GM23338 (cell line): ENCODE results near the gene CAPN9. TPM values are rescaled to one million over a fixed set of nuclear protein-coding genes. Genes with fewer than 3 reads are reported as not detected.

Source experiments
- ATAC-seq: fragments of 200-7000 bp; cut with Tn5 transposase; 3 replicates; pipeline ENCODE4 v1.9.1; 2020
- DNase-seq: peaks from one replicate; pipeline ENCODE4 v3.0.0-alpha.2; 2015; ENCODE audit warnings: low spot score
- H2AFZ ChIP-seq: fragments of 200-600 bp; sonication (generic); 2 replicates; pipeline ENCODE4 v1.8.0; 2016; ENCODE audit warnings: antibody characterized with exemption, mild to moderate bottlenecking, moderate library complexity
- H3F3A ChIP-seq: fragments of 200-600 bp; sonication (generic); replicated peaks from 2 replicates; pipeline ENCODE4 v1.8.0; 2017; ENCODE audit warnings: antibody characterized with exemption, mixed run types, low read depth
- H3K27ac ChIP-seq: fragments of 200-600 bp; sonication (generic); 2 replicates; pipeline ENCODE4 v1.6.1; 2016; ENCODE audit warnings: low read depth
- H3K27me3 ChIP-seq: fragments of 200-600 bp; sonication (generic); 2 replicates; pipeline ENCODE4 v1.8.0; 2016; ENCODE audit warnings: mild to moderate bottlenecking, mixed run types, moderate library complexity; ENCODE audit not compliant: insufficient read depth
- H3K36me3 ChIP-seq: fragments of 200-600 bp; sonication (generic); 2 replicates; pipeline ENCODE4 v1.8.0; 2016; ENCODE audit warnings: mild to moderate bottlenecking; ENCODE audit not compliant: insufficient read depth
- H3K4me1 ChIP-seq: fragments of 200-600 bp; sonication (generic); 2 replicates; pipeline ENCODE4 v1.8.0; 2016; ENCODE audit warnings: mild to moderate bottlenecking, moderate library complexity; ENCODE audit not compliant: insufficient read depth
- H3K4me2 ChIP-seq: fragments of 200-600 bp; sonication (generic); 2 replicates; pipeline ENCODE4 v1.7.1; 2017; ENCODE audit warnings: mixed run types
- H3K4me3 ChIP-seq: fragments of 200-600 bp; sonication (generic); 2 replicates; pipeline ENCODE4 v1.6.1; 2016; ENCODE audit warnings: mixed run types
- H3K79me2 ChIP-seq: fragments of 200-600 bp; sonication (generic); replicated peaks from 2 replicates; pipeline ENCODE4 v1.8.0; 2017; ENCODE audit warnings: mild to moderate bottlenecking; ENCODE audit not compliant: insufficient read depth
- H3K9me2 ChIP-seq: fragments of 200-600 bp; sonication (generic); 2 replicates; pipeline ENCODE4 v1.8.0; 2017; ENCODE audit not compliant: insufficient read depth
- H4K20me1 ChIP-seq: fragments of 200-600 bp; sonication (generic); replicated peaks from 2 replicates; pipeline ENCODE4 v1.8.0; 2017; ENCODE audit warnings: mild to moderate bottlenecking; ENCODE audit not compliant: insufficient read depth
- H3K27ac Mint-ChIP-seq: 2 replicates; pipeline ENCODE4 v1.8.0; 2020; ENCODE audit warnings: inconsistent platforms, mild to moderate bottlenecking, moderate library complexity, mixed read lengths
- H3K27me3 Mint-ChIP-seq: 3 replicates; pipeline ENCODE4 v1.8.0; 2022; ENCODE audit warnings: low read depth, mild to moderate bottlenecking, moderate library complexity, mixed read lengths, inconsistent platforms; ENCODE audit not compliant: insufficient read depth, poor library complexity
- H3K36me3 Mint-ChIP-seq: 3 replicates; pipeline ENCODE4 v1.8.0; 2021; ENCODE audit warnings: low read depth, mild to moderate bottlenecking, inconsistent platforms, moderate library complexity, mixed read lengths
- H3K4me1 Mint-ChIP-seq: 3 replicates; pipeline ENCODE4 v1.8.0; 2020; ENCODE audit warnings: mild to moderate bottlenecking, inconsistent platforms, mixed read lengths
- H3K4me3 Mint-ChIP-seq: 3 replicates; pipeline ENCODE4 v1.8.0; 2021; ENCODE audit warnings: moderate library complexity, mild to moderate bottlenecking, inconsistent platforms, mixed read lengths
- H3K9me3 Mint-ChIP-seq: 3 replicates; pipeline ENCODE4 v1.8.0; 2020; ENCODE audit warnings: moderate library complexity, mild to moderate bottlenecking, inconsistent platforms, mixed read lengths
- CREB1 ChIP-seq: fragments of 250-450 bp; sonication (Bioruptor Pico); IDR thresholded peaks from 2 replicates; pipeline ENCODE4 v1.5.0; 2020; ENCODE audit warnings: low read depth, mild to moderate bottlenecking, moderate library complexity
- CTCF ChIP-seq, 2 experiments: fragments of 200-600 bp in 1 of 2; sonication (generic) in 1 of 2; conservative IDR thresholded peaks; 2 replicates each; pipeline versions ENCODE4 v1.5.1 to v1.6.1; 2016 to 2017; ENCODE audit warnings: antibody characterized with exemption in 2 of 2, low read depth in 2 of 2, mild to moderate bottlenecking in 2 of 2, moderate library complexity in 1 of 2
- ETS1 ChIP-seq: IDR thresholded peaks from 2 replicates; pipeline ENCODE4 v1.6.1; 2016; ENCODE audit warnings: antibody characterized with exemption
- EZH2 ChIP-seq: fragments of 200-600 bp; sonication (generic); IDR thresholded peaks from one replicate; pipeline ENCODE4 v1.8.0; 2017; ENCODE audit warnings: antibody characterized with exemption, mild to moderate bottlenecking, low read depth; ENCODE audit not compliant: unreplicated experiment
- EZH2phosphoT487 ChIP-seq: fragments of 200-600 bp; sonication (generic); IDR thresholded peaks from one replicate; pipeline ENCODE4 v1.8.1; 2018; ENCODE audit warnings: antibody characterized with exemption; ENCODE audit not compliant: unreplicated experiment
- JUNB ChIP-seq: IDR thresholded peaks from one replicate; pipeline ENCODE4 v1.6.1; 2016; ENCODE audit warnings: antibody characterized with exemption; ENCODE audit not compliant: unreplicated experiment
- NANOG ChIP-seq: IDR thresholded peaks from 2 replicates; pipeline ENCODE4 v1.6.1; 2016; ENCODE audit warnings: antibody characterized with exemption, borderline replicate concordance
- POLR2AphosphoS5 ChIP-seq: IDR thresholded peaks from 2 replicates; pipeline ENCODE4 v1.6.1; 2016; ENCODE audit warnings: antibody characterized with exemption, low read depth
- REST ChIP-seq: IDR thresholded peaks from one replicate; pipeline ENCODE4 v1.6.1; 2018; ENCODE audit warnings: antibody characterized with exemption; ENCODE audit not compliant: unreplicated experiment
- STAT1 ChIP-seq: IDR thresholded peaks from one replicate; pipeline ENCODE4 v1.6.1; 2016; ENCODE audit warnings: antibody characterized with exemption; ENCODE audit not compliant: unreplicated experiment
- ZNF114 ChIP-seq: fragments of 250-450 bp; sonication (Bioruptor Pico); IDR thresholded peaks from 2 replicates; pipeline ENCODE4 v1.5.0; 2020; ENCODE audit warnings: mild to moderate bottlenecking, moderate library complexity
- ZNF331 ChIP-seq: fragments of 250-450 bp; sonication (Bioruptor Pico); IDR thresholded peaks from 2 replicates; pipeline ENCODE4 v1.5.0; 2020; ENCODE audit warnings: low read depth, mild to moderate bottlenecking, moderate library complexity
- ZNF462 ChIP-seq: fragments of 250-450 bp; sonication (Bioruptor Pico); IDR thresholded peaks from 2 replicates; pipeline ENCODE4 v1.5.0; 2020; ENCODE audit warnings: mild to moderate bottlenecking, moderate library complexity
- polyA plus RNA-seq: library from polyadenylated mRNA; unstranded; fragments of >200 nt; fragmentation: Nextera tagmentation; extraction: Ambion mirVana; gene quantifications from 2 replicates; pipeline ENCODE4 v1.2.1, GENCODE V29; 2016
- total RNA-seq: library from RNA; depleted of rRNA; stranded (reverse); fragments of >200 nt; shearing (Covaris generic); gene quantifications from 2 replicates; pipeline ENCODE4 v1.2.3, GENCODE V29; 2014

CAPN9 gene
- total and polyA plus RNA-seq, 2 experiments from 2014 or later = 0.07 TPM; not detected in 1

- Histone ChIP-seq H3K4me3 (no peak overlapping the region), H3F3A (no peaks in the 10 kb centered on the region), H3K4me2 (no peak overlapping the region), H2AFZ (no peak overlapping the region), H3K36me3 (no peaks in the 10 kb centered on the region), H3K9me2 (no peaks in the 10 kb centered on the region), H3K27ac (no peak overlapping the region), H3K27me3 (no peaks in the 10 kb centered on the region), H3K4me1 (no peaks in the 10 kb centered on the region), H4K20me1 (no peaks in the 10 kb centered on the region), H3K79me2 (no peaks in the 10 kb centered on the region)
- H3K36me3 Mint-ChIP-seq = peaks cover 6% of the 10 kb centered on the region; the same call in 2 of the 3 replicates
- no peak overlapping the region for H3K27ac Mint-ChIP-seq
- H3K27me3 Mint-ChIP-seq = peaks cover 8% of the 10 kb centered on the region
- ATAC-seq (no peak), DNase-seq (no peak)
- H3K9me3 Mint-ChIP-seq = peaks cover 12% of the 10 kb centered on the region
- H3K4me1 Mint-ChIP-seq = peaks cover 14% of the 10 kb centered on the region
- no peak overlapping the region for H3K4me3 Mint-ChIP-seq
- TF ChIP-seq CTCF (conservative IDR thresholded peaks at IDR 0.05; ENCODE audit: low read depth in 2 of 2) (no peak), STAT1 (no peak), POLR2AphosphoS5 (no peak), REST (no peak), ZNF331 (CRISPR knock-in tag) (no peak), EZH2phosphoT487 (no peak), EZH2 (no peak), NANOG (no peak), ZNF114 (no peak), ETS1 (no peak), CREB1 (CRISPR knock-in tag) (no peak), JUNB (no peak), ZNF462 (CRISPR knock-in tag) (no peak)
These were observed 29.9 kb upstream of the CAPN9 start for GRCh38 chr1:230717251-230717650.
